Activated naive CD4-positive, alpha-beta T cell treated with anti-CD3 and anti-CD28 coated beads for 36 hours (primary cell): ENCODE measurements around the gene NOL3. TPM values are rescaled to one million over a fixed set of nuclear protein-coding genes. Genes with fewer than 3 reads are reported as not detected.
A peak's percentile ranks its signal among the peaks of the same experiment; 100 is the strongest.

Experiments used
- CTCF ChIA-PET: fragments of 350-600 bp; sonication (Branson Sonifier 250); formaldehyde crosslinking; loops from one replicate; lab custom pipeline; 2021; ENCODE audit warnings: antibody characterized with exemption; lab: Charles Lee
- DNase-seq: peaks from one replicate; pipeline ENCODE4 v3.0.0-alpha.2; 2020
- H3K27ac Mint-ChIP-seq: one replicate; pipeline ENCODE4 v1.8.0; 2021; ENCODE audit warnings: mild to moderate bottlenecking, mixed read lengths
- H3K27me3 Mint-ChIP-seq: one replicate; pipeline ENCODE4 v1.8.0; 2021; ENCODE audit warnings: low read depth, mixed read lengths
- H3K36me3 Mint-ChIP-seq: one replicate; pipeline ENCODE4 v1.8.0; 2021; ENCODE audit warnings: low read depth, mixed read lengths
- H3K4me1 Mint-ChIP-seq: one replicate; pipeline ENCODE4 v1.8.0; 2021; ENCODE audit warnings: low read depth, mixed read lengths
- H3K4me3 Mint-ChIP-seq: one replicate; pipeline ENCODE4 v1.8.0; 2021; ENCODE audit warnings: mild to moderate bottlenecking, moderate library complexity, mixed read lengths
- H3K9me3 Mint-ChIP-seq: one replicate; pipeline ENCODE4 v1.8.0; 2021; ENCODE audit warnings: mixed read lengths
- intact Hi-C: fragments of 100-400 bp; cut with micrococcal nuclease; formaldehyde crosslinking; loops from one replicate; pipeline ENCODE4 v1.15.1; 2023
- total RNA-seq, 2 experiments: library from RNA; stranded (reverse); gene quantifications; one replicate each; pipeline ENCODE4 v1.2.3, GENCODE V29; 2021

The NOL3 gene
- total RNA-seq, 2 experiments from 2014 or later = 3.8 to 4.4 TPM

DNA sequence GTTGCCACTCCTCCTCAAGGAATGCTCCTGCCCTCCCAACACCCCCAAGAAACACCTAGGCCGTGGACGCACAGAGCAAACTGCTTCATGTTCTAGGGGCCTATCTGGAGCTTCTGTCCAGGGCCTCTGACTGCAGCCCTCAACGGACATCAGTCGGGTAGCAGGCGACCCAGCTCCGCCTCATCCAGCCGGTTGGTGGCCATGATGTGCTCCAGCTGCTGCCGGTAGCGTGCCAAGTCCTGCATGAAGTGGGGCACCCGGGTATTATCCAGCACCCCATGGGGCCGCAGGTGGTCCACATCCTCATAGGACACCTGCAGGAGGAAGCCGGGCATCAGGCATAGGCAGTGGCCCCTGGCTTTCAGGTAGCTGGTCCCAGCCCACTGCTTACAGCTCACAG is 6.3 kb downstream of the NOL3 start:
- Mint-ChIP-seq H3K9me3 (no peaks in the 10 kb centered on the region), H3K4me1 (peaks cover 21% of the 10 kb centered on the region), H3K36me3 (no peaks in the 10 kb centered on the region), H3K27me3 (peaks cover 57% of the 10 kb centered on the region), H3K27ac (no peak overlapping the region), H3K4me3 (no peak overlapping the region)
- CTCF ChIA-PET = interaction anchor here (0.6 to 2.5 kb wide), 4 partner anchors 8 to 107 kb away, joined by 3 to 15 read pairs (median 6); partner anchors contain the start of gene FHOD1
- intact Hi-C loops = no loop called here
- DNase-seq = no peak

DNA sequence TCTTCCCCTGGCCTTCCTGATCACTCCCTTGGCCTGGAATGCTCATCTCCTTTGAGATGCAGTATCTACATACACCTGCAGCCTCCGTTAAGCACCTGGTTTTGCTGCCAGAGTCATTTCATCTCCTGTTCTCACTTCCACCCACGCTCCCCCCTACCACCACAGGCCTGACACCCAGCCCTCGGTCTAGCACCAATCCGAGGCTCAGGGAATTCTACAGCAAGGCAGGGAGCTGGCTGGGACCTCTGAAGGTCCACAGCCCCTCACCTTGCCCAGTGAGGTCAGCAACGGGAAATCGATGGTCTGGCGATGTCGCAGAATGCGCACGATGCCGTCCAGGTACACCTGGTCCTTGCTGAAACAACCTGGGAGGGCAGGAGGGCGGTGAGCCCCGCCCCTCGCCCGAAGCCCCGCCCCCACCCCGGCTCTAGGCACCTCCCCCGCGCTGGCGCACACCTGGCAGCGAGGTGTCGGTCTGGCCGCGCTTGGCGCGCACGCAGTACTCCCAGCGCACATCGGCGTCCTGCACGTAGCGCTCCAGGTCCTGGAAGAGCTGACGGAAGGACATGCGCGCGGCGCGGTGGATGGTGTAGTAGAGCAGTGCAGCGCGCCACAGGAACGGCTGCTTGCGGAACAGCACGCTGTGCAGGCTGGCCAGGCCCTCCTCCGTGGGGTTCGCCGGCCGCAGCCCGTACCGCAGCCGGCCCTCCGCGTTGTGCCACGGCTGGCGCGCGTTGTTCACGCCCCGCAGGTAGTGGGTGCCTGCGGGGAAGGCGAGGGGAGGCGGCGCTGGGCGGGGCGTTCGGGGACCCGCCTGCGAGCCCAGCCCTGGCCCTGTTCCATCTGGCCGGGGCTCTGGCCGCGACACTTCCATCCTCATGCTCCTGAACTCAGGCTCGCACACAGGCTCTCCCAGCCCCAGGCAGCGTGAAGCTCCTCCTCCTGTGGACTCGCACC is 7.7 kb downstream of the NOL3 start:
- intact Hi-C loops = no loop called here
- Mint-ChIP-seq H3K27ac (no peak overlapping the region), H3K27me3 (peaks cover 51% of the 10 kb centered on the region)

GRCh38 chr16:67179421-67180080 is 9.2 kb downstream of the NOL3 start:
- H3K27me3 Mint-ChIP-seq = peaks cover 40% of the 10 kb centered on the region
- H3K4me3 Mint-ChIP-seq = no peak overlapping the region
- CTCF ChIA-PET = interaction anchor here (0.7 to 1.6 kb wide), 2 partner anchors 11 to 17 kb away, joined by 3 to 6 read pairs; no protein-coding TSS in a partner anchor

More for the DNA sequence above, 7.7 kb downstream of the NOL3 start:
- DNase-seq = peak; percentile 54
- peaks cover 21% of the 10 kb centered on the region for H3K4me1 Mint-ChIP-seq
- H3K4me3 Mint-ChIP-seq = peak overlapping the region; percentile 49
- H3K36me3 Mint-ChIP-seq = no peaks in the 10 kb centered on the region
- CTCF ChIA-PET = interaction anchor here (1.0 to 1.7 kb wide), 3 partner anchors 15 to 160 kb away, joined by 3 to 7 read pairs (median 6); no protein-coding TSS in a partner anchor
- no peaks in the 10 kb centered on the region for H3K9me3 Mint-ChIP-seq

GRCh38 chr16:67180166-67180565 is 9.8 kb downstream of the NOL3 start:
- CTCF ChIA-PET = interaction anchor here (1.6 kb wide), 1 partner anchor 17 kb away, joined by 6 read pairs; no protein-coding TSS in a partner anchor
- no peaks in the 10 kb centered on the region for H3K9me3 Mint-ChIP-seq
- no peaks in the 10 kb centered on the region for H3K36me3 Mint-ChIP-seq
- H3K27ac Mint-ChIP-seq = no peak overlapping the region
- DNase-seq = no peak
- peaks cover 13% of the 10 kb centered on the region for H3K4me1 Mint-ChIP-seq
- intact Hi-C loops = no loop called here
- H3K4me3 Mint-ChIP-seq = no peak overlapping the region
- peaks cover 39% of the 10 kb centered on the region for H3K27me3 Mint-ChIP-seq

More at GRCh38 chr16:67179421-67180080, 9.2 kb downstream of the NOL3 start:
- no peak for DNase-seq
- H3K36me3 Mint-ChIP-seq = no peaks in the 10 kb centered on the region
- no peaks in the 10 kb centered on the region for H3K9me3 Mint-ChIP-seq
- intact Hi-C loops = no loop called here
- H3K27ac Mint-ChIP-seq = no peak overlapping the region
- peaks cover 10% of the 10 kb centered on the region for H3K4me1 Mint-ChIP-seq

DNA sequence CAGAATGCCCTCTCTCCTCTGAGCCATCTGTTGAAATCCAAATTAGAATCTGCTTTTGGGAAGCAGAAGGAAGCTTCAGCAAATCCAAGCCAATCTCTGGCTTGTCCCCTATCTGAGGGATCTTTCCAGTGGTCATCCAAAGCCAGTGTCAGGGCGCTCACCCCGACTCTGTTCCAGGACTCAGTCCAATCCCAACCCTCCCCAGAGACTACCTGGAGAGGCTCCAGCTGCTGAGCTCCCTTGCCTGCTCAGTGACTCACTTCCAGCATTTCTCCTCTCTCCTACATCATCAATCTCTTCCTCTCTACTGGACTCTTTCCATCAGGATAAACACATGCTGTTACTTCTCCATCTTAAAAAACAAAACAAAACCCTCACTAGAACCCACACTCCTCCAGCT is 11.0 kb downstream of the NOL3 start:
- Mint-ChIP-seq H3K36me3 (no peaks in the 10 kb centered on the region), H3K27me3 (peaks cover 32% of the 10 kb centered on the region), H3K27ac (no peak overlapping the region), H3K4me1 (peaks cover 20% of the 10 kb centered on the region), H3K9me3 (no peaks in the 10 kb centered on the region), H3K4me3 (no peak overlapping the region)
- intact Hi-C loops = no loop called here
- no peak for DNase-seq
- CTCF ChIA-PET = no interaction called here

GRCh38 chr16:67182288-67182687 is 11.9 kb downstream of the NOL3 start:
- Mint-ChIP-seq H3K9me3 (no peaks in the 10 kb centered on the region), H3K36me3 (no peaks in the 10 kb centered on the region), H3K27me3 (peaks cover 26% of the 10 kb centered on the region), H3K27ac (no peak overlapping the region), H3K4me1 (peaks cover 20% of the 10 kb centered on the region), H3K4me3 (no peak overlapping the region)
- intact Hi-C loops = loop anchor here (2.0 kb wide), 4 partner anchors 45 to 625 kb away; partner anchors contain the start of genes RANBP10, TMEM208 and TSNAXIP1
- CTCF ChIA-PET = interaction anchor here (1.0 to 1.6 kb wide), 4 partner anchors 27 to 166 kb away, joined by 3 to 5 read pairs (median 4); partner anchors contain the start of gene FHOD1
- no peak for DNase-seq

DNA sequence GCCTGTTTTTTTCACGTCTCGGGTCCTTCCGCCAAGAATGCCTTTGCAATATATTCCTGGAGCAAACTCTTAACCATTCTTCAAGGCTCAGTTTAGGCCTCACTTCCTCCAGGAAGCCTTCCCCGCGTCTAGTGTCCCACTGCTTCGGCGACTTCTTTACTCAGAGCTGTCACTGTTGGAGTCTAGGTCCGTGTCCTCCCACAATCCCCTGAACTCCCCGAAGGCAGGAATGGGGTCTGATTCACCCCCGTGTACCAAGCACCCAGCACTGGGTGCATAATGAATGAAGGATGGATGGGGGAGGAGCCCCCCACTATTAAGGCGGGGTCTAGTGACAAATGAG is 12.9 kb downstream of the NOL3 start:
- no peaks in the 10 kb centered on the region for H3K9me3 Mint-ChIP-seq
- DNase-seq = no peak
- H3K4me1 Mint-ChIP-seq = peaks cover 16% of the 10 kb centered on the region
- H3K27ac Mint-ChIP-seq = no peak overlapping the region
- CTCF ChIA-PET = interaction anchor here (1.1 to 1.6 kb wide), 4 partner anchors 28 to 224 kb away, joined by 3 to 5 read pairs (median 3); partner anchors contain the start of gene FHOD1
- H3K27me3 Mint-ChIP-seq = peaks cover 20% of the 10 kb centered on the region
- H3K4me3 Mint-ChIP-seq = no peak overlapping the region
- no peaks in the 10 kb centered on the region for H3K36me3 Mint-ChIP-seq
- intact Hi-C loops = loop anchor here (1.0 to 2.0 kb wide), 9 partner anchors 9 to 624 kb away; partner anchors contain the start of genes E2F4, RANBP10, TMEM208 and TSNAXIP1

DNA sequence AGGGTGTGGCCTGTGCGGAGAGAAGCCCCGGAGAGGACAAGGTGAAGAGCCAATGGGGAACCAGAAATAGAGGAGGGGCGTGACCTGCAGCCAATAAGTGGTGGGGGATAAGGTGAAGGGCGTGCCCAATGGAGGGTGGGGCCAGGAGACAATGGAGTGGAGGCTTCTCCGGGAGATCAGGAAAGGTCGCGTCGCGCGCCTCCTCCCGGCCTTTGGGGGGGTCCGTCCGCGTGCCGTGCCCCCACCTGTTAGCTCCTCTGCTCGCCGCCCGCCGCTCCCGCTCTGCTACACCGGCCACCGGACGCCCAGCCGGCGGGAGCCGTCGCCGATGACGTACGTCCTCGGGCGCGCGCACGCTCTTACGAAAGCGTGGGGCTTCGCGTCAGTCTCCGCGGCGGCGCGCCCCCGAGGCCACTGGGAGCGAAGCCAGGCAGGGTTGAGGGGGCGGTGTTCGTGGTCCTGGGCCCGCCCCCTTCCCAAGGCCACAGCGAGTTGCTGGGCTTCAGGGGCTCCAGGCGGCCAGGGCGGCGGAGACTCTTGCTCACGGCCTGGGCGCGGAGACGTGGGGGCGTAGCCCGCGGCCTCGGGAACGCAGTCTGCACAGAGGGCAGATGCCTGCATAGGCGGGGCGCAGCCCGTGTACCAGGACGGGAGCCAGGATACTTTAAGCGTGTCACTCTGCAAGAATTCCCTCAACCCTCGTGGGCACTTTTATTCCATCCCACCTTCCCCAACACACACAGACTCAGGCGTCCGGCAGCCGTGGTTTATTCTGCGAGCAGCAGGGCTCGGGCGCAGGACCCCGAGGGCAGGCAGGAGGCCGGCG is 13.5 kb downstream of the NOL3 start, which contains the start of gene MATCAP1:
Gene MATCAP1 (minus strand): TSS at position 337 of the 826 bp plus-strand sequence. CDS start 3,353 bp downstream, outside the sequence.
- intact Hi-C loops = loop anchor here (1.0 to 2.0 kb wide), 9 partner anchors 8 to 623 kb away; partner anchors contain the start of genes E2F4, RANBP10, TMEM208 and TSNAXIP1
- CTCF ChIA-PET = interaction anchor here (1.1 to 2.3 kb wide), 11 partner anchors 8 to 225 kb away, joined by 3 to 23 read pairs (median 6); partner anchors contain the start of genes ELMO3 and FHOD1
- Mint-ChIP-seq H3K4me3 (peak within 1 kb of the TSS; percentile 50), H3K36me3 (no peaks in the 10 kb centered on the region), H3K27ac (no peak within 1 kb of the TSS), H3K9me3 (no peaks in the 10 kb centered on the region), H3K4me1 (peaks cover 12% of the 10 kb centered on the region), H3K27me3 (peaks cover 16% of the 10 kb centered on the region)
- DNase-seq = peak; percentile 97

GRCh38 chr16:67184453-67184994 is 14.2 kb downstream of the NOL3 start:
- Mint-ChIP-seq H3K27ac (no peak overlapping the region), H3K27me3 (peaks cover 10% of the 10 kb centered on the region), H3K36me3 (no peaks in the 10 kb centered on the region), H3K4me1 (peaks cover 10% of the 10 kb centered on the region), H3K4me3 (peak overlapping the region; percentile 50), H3K9me3 (no peaks in the 10 kb centered on the region)
- intact Hi-C loops = no loop called here
- CTCF ChIA-PET = interaction anchor here (0.7 to 2.3 kb wide), 23 partner anchors 9 to 237 kb away, joined by 3 to 23 read pairs (median 6); partner anchors contain the start of genes ELMO3, FBXL8, FHOD1 and HSF4
- no peak for DNase-seq

DNA sequence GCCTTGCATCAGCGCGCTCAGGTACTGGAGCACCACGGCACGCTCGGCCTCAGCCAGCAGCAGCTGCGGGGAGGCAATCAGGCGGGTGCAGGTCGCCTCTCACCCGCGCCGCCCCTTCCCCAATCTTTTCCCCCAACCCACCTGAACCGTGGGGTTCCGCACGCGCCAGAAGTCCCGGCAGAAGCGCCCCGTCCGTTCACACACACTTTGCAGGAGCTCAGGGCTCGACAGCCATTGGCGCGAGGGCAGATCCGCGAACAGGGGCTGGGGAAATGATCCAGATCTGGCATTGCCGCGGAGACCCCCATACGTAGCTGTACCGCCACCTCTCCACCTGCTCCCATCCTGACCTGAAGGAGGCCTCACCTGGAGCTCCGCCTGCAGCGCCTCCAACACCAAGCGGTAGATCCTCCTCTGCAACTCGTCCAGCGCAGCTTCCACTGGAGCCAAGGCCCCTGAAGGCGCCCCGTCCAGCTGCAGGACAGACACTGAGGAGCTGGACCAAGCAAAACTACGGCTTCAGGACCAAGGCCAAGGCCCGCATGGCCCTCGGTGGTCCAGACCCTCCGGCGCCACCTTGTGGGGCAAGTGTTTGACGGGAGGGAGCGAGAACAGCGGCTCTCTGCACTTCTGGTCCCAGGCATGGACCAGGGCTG is 14.8 kb downstream of the NOL3 start:
- Mint-ChIP-seq H3K27me3 (peaks cover 6% of the 10 kb centered on the region), H3K4me3 (peak overlapping the region; percentile 69), H3K4me1 (peaks cover 10% of the 10 kb centered on the region), H3K9me3 (no peaks in the 10 kb centered on the region), H3K27ac (no peak overlapping the region), H3K36me3 (no peaks in the 10 kb centered on the region)
- peak; percentile 88 for DNase-seq
- CTCF ChIA-PET = interaction anchor here (0.6 to 2.3 kb wide), 25 partner anchors 9 to 241 kb away, joined by 3 to 23 read pairs (median 5); partner anchors contain the start of genes CES3, ELMO3, FBXL8 and FHOD1
- intact Hi-C loops = loop anchor here (1.0 kb wide), 2 partner anchors 208 to 231 kb away; no protein-coding TSS in a partner anchor
